Measurements from ENCODE around the gene RBM20.

The RBM20 gene

DNA sequence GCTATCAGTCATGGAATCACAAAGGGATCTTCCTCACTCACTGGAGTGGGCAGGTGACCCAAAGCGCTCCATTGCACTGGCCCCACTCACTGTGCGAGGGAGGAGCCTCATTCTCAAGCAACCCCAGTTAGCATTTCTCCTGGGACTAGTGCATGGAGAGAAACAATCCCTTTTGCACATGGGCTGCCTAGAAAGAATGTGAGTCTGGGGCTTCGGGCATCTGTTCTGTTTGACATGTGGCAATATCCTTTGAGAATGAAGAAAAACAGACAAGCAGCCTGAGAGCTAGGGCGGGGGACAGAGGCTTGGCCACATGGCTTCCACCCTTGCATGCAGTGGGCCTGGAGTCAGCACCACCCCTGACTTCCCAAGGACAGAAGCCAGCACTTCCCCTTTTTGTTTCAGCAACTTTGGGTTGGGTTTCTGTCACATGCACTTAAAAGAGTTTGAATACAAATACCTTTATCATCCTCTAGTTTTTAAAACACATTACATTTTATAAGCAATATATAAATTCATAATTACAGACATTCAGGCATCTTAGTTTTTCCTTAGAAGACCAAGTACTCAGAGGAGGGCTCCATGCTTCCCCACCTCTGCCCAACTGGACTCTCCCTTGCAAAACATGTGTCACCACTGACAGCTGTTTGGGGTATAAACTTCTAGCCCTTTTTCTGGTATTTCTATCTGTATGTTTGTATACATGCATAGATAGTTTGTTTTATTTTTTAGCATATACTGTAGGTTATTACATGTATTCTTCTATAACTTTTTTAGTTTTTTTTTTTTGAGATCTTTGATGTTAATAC, 73.8 kb downstream of the RBM20 start:
- POLR2A ChIA-PET = no interaction called here

DNA sequence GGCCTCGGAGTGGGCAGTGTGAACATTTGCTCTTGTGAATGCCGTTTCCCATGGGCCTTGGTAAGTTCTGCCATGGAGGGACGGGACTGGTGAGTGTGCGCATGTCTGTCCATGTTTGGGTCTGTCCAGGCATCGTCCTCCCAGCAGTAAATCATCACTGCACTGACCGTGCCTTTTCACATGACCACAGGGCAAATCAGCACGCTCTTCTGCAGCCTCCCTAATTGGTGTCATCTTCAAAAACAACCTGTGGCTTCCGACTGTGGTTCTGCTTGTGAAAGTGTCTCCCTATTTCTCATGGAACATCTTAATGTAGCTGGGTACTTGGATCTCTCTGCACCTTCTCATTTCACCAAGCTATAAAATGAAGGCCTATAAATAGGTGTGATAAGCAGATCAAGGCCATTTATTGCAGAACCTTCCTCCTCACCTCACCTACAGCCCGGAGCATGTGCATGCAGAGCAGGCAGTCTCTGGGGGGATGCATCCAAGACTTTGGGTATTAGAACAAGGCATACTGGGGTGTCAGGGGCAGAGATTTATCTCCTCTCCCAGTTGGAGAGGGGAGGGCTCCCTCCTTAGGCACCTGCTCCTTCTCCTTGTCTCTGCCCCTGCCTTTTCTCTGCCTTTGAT, 77.4 kb downstream of the RBM20 start:
- ChIA-PET CTCF (no interaction called here), POLR2A (no interaction called here)
- DNase-seq (ENCODE audit: low read depth, low spot score) = no peak
- TF ChIP-seq, protein P1, sequence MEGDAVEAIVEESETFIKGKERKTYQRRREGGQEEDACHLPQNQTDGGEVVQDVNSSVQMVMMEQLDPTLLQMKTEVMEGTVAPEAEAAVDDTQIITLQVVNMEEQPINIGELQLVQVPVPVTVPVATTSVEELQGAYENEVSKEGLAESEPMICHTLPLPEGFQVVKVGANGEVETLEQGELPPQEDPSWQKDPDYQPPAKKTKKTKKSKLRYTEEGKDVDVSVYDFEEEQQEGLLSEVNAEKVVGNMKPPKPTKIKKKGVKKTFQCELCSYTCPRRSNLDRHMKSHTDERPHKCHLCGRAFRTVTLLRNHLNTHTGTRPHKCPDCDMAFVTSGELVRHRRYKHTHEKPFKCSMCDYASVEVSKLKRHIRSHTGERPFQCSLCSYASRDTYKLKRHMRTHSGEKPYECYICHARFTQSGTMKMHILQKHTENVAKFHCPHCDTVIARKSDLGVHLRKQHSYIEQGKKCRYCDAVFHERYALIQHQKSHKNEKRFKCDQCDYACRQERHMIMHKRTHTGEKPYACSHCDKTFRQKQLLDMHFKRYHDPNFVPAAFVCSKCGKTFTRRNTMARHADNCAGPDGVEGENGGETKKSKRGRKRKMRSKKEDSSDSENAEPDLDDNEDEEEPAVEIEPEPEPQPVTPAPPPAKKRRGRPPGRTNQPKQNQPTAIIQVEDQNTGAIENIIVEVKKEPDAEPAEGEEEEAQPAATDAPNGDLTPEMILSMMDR (IDR thresholded peaks at IDR 0.05; ENCODE audit: insufficient read depth, low read length, missing control alignments) = no peak
- H3K4me3 ChIP-seq (ENCODE audit: low read depth, low read length) = no peak overlapping the region

More for the DNA sequence above, 73.8 kb downstream of the RBM20 start:
- no peak for DNase-seq (ENCODE audit: low read depth, low spot score)
- CTCF ChIA-PET = no interaction called here
- no peak overlapping the region for H3K4me3 ChIP-seq (ENCODE audit: low read depth, low read length)
- TF ChIP-seq, protein P1 (IDR thresholded peaks at IDR 0.05; ENCODE audit: insufficient read depth, low read length, missing control alignments) = no peak

DNA sequence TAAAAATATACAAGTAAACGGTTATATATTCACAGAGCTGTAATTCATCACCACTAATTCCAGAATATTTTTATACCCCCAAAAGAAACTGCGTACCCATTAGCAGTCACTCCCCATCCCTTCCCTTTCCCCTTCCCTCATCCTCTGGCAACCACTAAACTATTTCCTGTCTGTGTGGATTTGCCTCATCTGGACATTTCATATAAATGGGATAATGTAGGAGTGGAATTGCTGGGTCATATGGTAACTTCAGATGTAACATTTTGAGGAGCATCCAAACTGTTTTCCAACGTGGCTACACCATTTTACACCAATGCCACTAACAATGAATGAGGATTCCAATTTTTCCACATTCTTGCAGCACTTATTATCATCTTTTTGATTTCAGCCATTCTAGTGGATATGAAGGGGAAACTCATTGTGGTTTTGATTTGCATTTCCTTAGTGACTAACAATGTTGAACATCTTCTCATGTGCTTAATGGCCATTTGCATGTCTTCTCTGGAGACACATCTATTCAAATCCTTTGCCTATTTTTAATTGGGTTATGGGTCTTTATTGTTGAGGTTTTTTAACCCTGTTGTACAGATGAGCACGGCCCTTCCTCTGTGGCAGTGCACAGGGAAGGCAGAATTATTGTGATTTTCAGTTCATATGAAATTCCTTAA, 79.2 kb downstream of the RBM20 start:
- ChIA-PET CTCF (interaction anchor here (1.0 to 1.5 kb wide), 2 partner anchors 10 to 22 kb away, joined by 3 read pairs; no protein-coding TSS in a partner anchor), POLR2A (no interaction called here)
- TF ChIP-seq, protein P1 (IDR thresholded peaks at IDR 0.05; ENCODE audit: insufficient read depth, low read length, missing control alignments) = no peak
- no peak overlapping the region for H3K4me3 ChIP-seq (ENCODE audit: low read depth, low read length)
- no peak for DNase-seq (ENCODE audit: low read depth, low spot score)

DNA sequence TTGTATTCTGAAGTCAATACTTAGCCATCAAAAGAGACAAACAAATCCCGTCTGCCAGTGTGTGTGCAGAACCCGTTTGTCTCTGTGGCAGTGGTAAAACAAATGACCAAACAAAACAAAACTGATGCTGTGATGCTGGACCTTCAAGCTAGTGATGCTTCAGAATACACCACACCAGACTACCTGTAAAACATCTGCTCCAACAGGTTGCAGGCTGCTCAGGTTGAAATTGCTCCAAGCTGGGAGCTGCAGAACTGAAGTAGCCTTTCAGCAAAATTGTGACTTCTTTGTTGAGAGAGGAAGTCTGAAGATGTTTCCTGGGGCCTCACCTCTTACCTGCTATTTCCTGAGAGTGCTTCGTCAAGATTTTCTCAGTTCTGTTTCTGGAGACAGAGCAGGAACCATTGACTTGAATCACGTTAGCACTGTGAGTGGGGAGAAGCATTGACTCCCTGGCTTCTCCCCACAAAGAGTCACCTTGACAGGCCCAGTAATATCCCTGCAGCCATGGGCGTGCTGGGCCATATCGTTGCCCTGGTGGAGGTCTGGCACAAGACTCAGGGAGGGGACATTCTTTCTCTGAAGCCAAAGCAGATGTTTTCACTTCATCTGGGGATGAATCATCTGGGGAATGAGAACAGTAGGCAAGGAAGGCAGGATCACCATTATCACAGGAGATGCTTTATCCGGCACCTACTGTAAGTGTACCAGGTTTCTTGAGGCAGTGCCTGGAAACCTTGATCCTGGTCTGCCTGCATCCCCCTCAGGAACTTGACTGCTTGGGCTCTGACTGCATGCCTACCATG, 80.2 kb downstream of the RBM20 start:
- no peak for DNase-seq (ENCODE audit: low read depth, low spot score)
- no peak overlapping the region for H3K4me3 ChIP-seq (ENCODE audit: low read depth, low read length)
- ChIA-PET POLR2A (no interaction called here), CTCF (no interaction called here)
- TF ChIP-seq, protein P1 (IDR thresholded peaks at IDR 0.05; ENCODE audit: insufficient read depth, low read length, missing control alignments) = no peak

DNA sequence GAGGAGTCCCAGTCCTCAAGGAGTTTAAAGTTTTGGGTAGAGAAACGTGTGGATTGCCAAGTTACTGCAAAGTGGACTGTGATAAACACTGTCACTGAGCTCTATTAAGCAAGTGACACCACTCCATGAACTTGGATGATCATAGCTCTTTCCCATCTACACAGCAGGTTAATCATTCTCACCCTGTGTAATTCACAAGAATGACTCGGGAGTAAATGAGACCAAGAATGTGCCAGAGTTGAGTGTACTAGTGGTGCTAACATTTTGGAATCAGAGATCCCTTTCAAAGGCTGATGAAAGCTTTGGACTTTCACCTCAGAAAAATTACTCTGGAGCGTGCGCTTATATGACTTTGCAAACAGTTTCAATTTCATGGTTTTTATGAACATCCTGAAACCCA, 80.8 kb downstream of the RBM20 start:
- ChIA-PET CTCF (no interaction called here), POLR2A (no interaction called here)
- TF ChIP-seq, protein P1 (IDR thresholded peaks at IDR 0.05; ENCODE audit: insufficient read depth, low read length, missing control alignments) = no peak
- H3K4me3 ChIP-seq (ENCODE audit: low read depth, low read length) = no peak overlapping the region
- no peak for DNase-seq (ENCODE audit: low read depth, low spot score)

Measured in AG04449 (cell line).